Liver (tissue), 9 donors: ENCODE measurements around the gene STK4. TPM values are rescaled to one million over a fixed set of nuclear protein-coding genes. Genes with fewer than 3 reads are reported as not detected.

ENCODE experiments used
- DNase-seq: peaks from one replicate; pipeline ENCODE4 v3.0.0-alpha.2; 2017; ENCODE audit warnings: low spot score
- H3K27ac ChIP-seq, 2 donors: one replicate each; pipeline ENCODE4 v1.7.0; 2013; ENCODE audit warnings: inconsistent platforms in 2 of 2, low read length in 2 of 2, control low read depth in 1 of 2, low read depth in 1 of 2, mild to moderate bottlenecking in 1 of 2
- H3K27me3 ChIP-seq, 4 donors: one replicate each; pipeline versions ENCODE4 v1.6.1 to v1.7.0; 2013; ENCODE audit warnings: low read length in 3 of 4, inconsistent platforms in 1 of 4, mild to moderate bottlenecking in 1 of 4, moderate library complexity in 1 of 4; ENCODE audit not compliant: control insufficient read depth in 4 of 4, insufficient read depth in 4 of 4
- H3K36me3 ChIP-seq, 4 donors: one replicate each; pipeline versions ENCODE4 v1.6.1 to v1.7.0; 2013; ENCODE audit warnings: low read length in 3 of 4, mild to moderate bottlenecking in 3 of 4, low read depth in 1 of 4, moderate library complexity in 1 of 4; ENCODE audit not compliant: control insufficient read depth in 4 of 4, insufficient read depth in 3 of 4
- H3K4me1 ChIP-seq, 4 donors: one replicate each; pipeline versions ENCODE4 v1.6.1 to v1.7.0; 2013; ENCODE audit warnings: low read length in 3 of 4, mild to moderate bottlenecking in 3 of 4, moderate library complexity in 1 of 4; ENCODE audit not compliant: control insufficient read depth in 4 of 4, insufficient read depth in 4 of 4
- H3K4me3 ChIP-seq, 3 donors: one replicate each; pipeline versions ENCODE4 v1.6.1 to v1.7.0; 2013; ENCODE audit warnings: low read length in 3 of 3, control low read depth in 1 of 3, low read depth in 1 of 3, mild to moderate bottlenecking in 1 of 3
- H3K9ac ChIP-seq, 2 donors: one replicate each; pipeline ENCODE4 v1.7.0; 2013; ENCODE audit warnings: low read length in 2 of 2, mild to moderate bottlenecking in 2 of 2, moderate library complexity in 2 of 2, control low read depth in 1 of 2, low read depth in 1 of 2
- H3K9me3 ChIP-seq, 4 donors: one replicate each; pipeline versions ENCODE4 v1.6.1 to v1.7.0; 2013; ENCODE audit warnings: low read length in 3 of 4; ENCODE audit not compliant: control insufficient read depth in 4 of 4
- EGR1 ChIP-seq, 2 donors: IDR thresholded peaks; 2 replicates each; pipeline ENCODE4 v1.6.1; 2016 to 2018; ENCODE audit warnings: antibody characterized with exemption in 2 of 2, low read depth in 2 of 2
- FOXA1 ChIP-seq: IDR thresholded peaks from 2 replicates; pipeline ENCODE4 v1.6.1; 2016; ENCODE audit warnings: antibody characterized with exemption
- FOXA2 ChIP-seq: IDR thresholded peaks from 2 replicates; pipeline ENCODE4 v1.6.1; 2016; ENCODE audit warnings: antibody characterized with exemption
- GABPA ChIP-seq, 2 donors: IDR thresholded peaks in 1 of 2; conservative IDR thresholded peaks in 1 of 2; 2 replicates each; pipeline ENCODE4 v1.6.1; 2016; ENCODE audit warnings: antibody characterized with exemption in 2 of 2, mild to moderate bottlenecking in 1 of 2, moderate library complexity in 1 of 2
- HNF4A ChIP-seq, 2 donors: conservative IDR thresholded peaks; 2 replicates each; pipeline ENCODE4 v1.6.1; 2016; ENCODE audit warnings: antibody characterized with exemption in 2 of 2, mild to moderate bottlenecking in 2 of 2
- HNF4G ChIP-seq: IDR thresholded peaks from 2 replicates; pipeline ENCODE4 v1.6.1; 2016; ENCODE audit warnings: antibody characterized with exemption
- JUND ChIP-seq, 2 donors: IDR thresholded peaks; 2 replicates each; pipeline ENCODE4 v1.6.1; 2016; ENCODE audit warnings: antibody characterized with exemption in 2 of 2
- NR2F2 ChIP-seq: IDR thresholded peaks from 2 replicates; pipeline ENCODE4 v1.6.1; 2016; ENCODE audit warnings: antibody characterized with exemption
- RAD21 ChIP-seq, 2 donors: IDR thresholded peaks; 2 replicates each; pipeline ENCODE4 v1.6.1; 2016; ENCODE audit warnings: antibody characterized with exemption in 2 of 2, mild to moderate bottlenecking in 2 of 2
- RXRA ChIP-seq, 2 donors: IDR thresholded peaks; 2 replicates each; pipeline ENCODE4 v1.6.1; 2017 to 2018; ENCODE audit warnings: antibody characterized with exemption in 2 of 2, mild to moderate bottlenecking in 1 of 2
- SP1 ChIP-seq: IDR thresholded peaks from 2 replicates; pipeline ENCODE4 v1.6.1; 2018; ENCODE audit warnings: antibody characterized with exemption, mild to moderate bottlenecking
- TAF1 ChIP-seq: conservative IDR thresholded peaks from 2 replicates; pipeline ENCODE4 v1.6.1; 2016; ENCODE audit warnings: antibody characterized with exemption, mild to moderate bottlenecking
- YY1 ChIP-seq: IDR thresholded peaks from 2 replicates; pipeline ENCODE4 v1.6.1; 2016; ENCODE audit warnings: antibody characterized with exemption, mild to moderate bottlenecking
- WGBS: extraction: QIAGEN DNeasy Blood & Tissue Kit; methylation state at CpG from one replicate; pipeline ENCODE4 v1.1.7; 2013; 5-methylcytosine and 5-hydroxymethylcytosine counted together
- polyA plus RNA-seq, 2 donors: library from polyadenylated mRNA; stranded (reverse) in 1 of 2; unstranded in 1 of 2; fragments of 200-250 nt in 1 of 2; fragments of >200 nt in 1 of 2; fragmentation: Nextera tagmentation in 1 of 2; extraction: Ambion mirVana in 1 of 2; gene quantifications; one replicate each; pipeline versions ENCODE4 v1.2.1 to v1.2.3, GENCODE V29; 2013 to 2015
- total RNA-seq, 2 donors: library from RNA; depleted of rRNA; stranded (reverse); fragments of >200 nt; gene quantifications; one replicate each; pipeline ENCODE4 v1.2.3, GENCODE V29; 2014
- TF ChIP-seq, protein P1 (sequence below): fragments of 150-350 bp; IDR thresholded peaks from 2 replicates; pipeline ENCODE4 v1.5.1; 2017; ENCODE audit warnings: improper control_type of control experiment, low read depth, low read length; ENCODE audit not compliant: missing input control
- TF ChIP-seq, protein P2 (sequence below): IDR thresholded peaks from 2 replicates; pipeline ENCODE4 v1.6.1; 2016; ENCODE audit warnings: antibody characterized with exemption
- TF ChIP-seq, protein P3 (sequence below): IDR thresholded peaks from 2 replicates; pipeline ENCODE4 v1.6.1; 2016; ENCODE audit warnings: antibody characterized with exemption
- TF ChIP-seq, protein P4 (sequence below): IDR thresholded peaks from 2 replicates; pipeline ENCODE4 v1.6.1; 2016; ENCODE audit warnings: antibody characterized with exemption, mild to moderate bottlenecking
- TF ChIP-seq, protein P5 (sequence below): IDR thresholded peaks from 2 replicates; pipeline ENCODE4 v1.6.1; 2016; ENCODE audit warnings: antibody characterized with exemption
- donor health status: healthy.
- donor health status: healthy.
- donor health status: healthy.
- donor health status: healthy.
- donor health status: healthy.

Gene STK4
- total and polyA plus RNA-seq, 4 donors, result 3.7 to 20.8 (median 13.9) TPM

DNA sequence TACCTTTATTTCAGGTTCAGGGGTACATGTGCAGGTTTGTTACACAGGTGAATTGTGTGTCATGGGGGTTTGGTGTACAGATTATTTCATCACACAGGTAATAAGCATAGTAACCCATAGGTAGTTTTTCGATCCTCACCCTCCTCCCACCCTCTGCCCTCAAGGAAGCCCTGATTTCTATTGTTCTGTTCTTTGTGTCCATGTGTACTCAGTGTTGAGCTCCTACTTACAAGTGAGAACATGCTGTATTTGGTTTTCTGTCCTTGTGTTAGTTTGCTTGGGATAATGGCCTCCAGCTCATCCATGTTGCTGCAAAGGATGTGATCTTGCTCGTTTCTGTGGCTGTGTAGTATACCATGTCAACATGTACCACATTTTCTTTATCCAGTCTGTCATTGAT is 66.0 kb downstream of the STK4 start:
- WGBS, result 88% methylated on average over 2 of the region's 2 CpGs
- TF ChIP-seq FOXA1 (no peak), YY1 (no peak), GABPA (IDR thresholded peaks at IDR 0.05 in 1 of 2, conservative IDR thresholded peaks at IDR 0.05 in 1 of 2) (no peak), HNF4A (conservative IDR thresholded peaks at IDR 0.05) (no peak), RAD21 (IDR thresholded peaks at IDR 0.05) (no peak), JUND (IDR thresholded peaks at IDR 0.05) (no peak), HNF4G (no peak), FOXA2 (no peak), NR2F2 (no peak), EGR1 (IDR thresholded peaks at IDR 0.05; ENCODE audit: low read depth in 2 of 2) (no peak)
- TF ChIP-seq, protein P1, sequence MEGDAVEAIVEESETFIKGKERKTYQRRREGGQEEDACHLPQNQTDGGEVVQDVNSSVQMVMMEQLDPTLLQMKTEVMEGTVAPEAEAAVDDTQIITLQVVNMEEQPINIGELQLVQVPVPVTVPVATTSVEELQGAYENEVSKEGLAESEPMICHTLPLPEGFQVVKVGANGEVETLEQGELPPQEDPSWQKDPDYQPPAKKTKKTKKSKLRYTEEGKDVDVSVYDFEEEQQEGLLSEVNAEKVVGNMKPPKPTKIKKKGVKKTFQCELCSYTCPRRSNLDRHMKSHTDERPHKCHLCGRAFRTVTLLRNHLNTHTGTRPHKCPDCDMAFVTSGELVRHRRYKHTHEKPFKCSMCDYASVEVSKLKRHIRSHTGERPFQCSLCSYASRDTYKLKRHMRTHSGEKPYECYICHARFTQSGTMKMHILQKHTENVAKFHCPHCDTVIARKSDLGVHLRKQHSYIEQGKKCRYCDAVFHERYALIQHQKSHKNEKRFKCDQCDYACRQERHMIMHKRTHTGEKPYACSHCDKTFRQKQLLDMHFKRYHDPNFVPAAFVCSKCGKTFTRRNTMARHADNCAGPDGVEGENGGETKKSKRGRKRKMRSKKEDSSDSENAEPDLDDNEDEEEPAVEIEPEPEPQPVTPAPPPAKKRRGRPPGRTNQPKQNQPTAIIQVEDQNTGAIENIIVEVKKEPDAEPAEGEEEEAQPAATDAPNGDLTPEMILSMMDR, result no peak
- TF ChIP-seq, protein P2, sequence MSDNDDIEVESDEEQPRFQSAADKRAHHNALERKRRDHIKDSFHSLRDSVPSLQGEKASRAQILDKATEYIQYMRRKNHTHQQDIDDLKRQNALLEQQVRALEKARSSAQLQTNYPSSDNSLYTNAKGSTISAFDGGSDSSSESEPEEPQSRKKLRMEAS, result no peak
- H3K27ac ChIP-seq, result no peak overlapping the region

DNA sequence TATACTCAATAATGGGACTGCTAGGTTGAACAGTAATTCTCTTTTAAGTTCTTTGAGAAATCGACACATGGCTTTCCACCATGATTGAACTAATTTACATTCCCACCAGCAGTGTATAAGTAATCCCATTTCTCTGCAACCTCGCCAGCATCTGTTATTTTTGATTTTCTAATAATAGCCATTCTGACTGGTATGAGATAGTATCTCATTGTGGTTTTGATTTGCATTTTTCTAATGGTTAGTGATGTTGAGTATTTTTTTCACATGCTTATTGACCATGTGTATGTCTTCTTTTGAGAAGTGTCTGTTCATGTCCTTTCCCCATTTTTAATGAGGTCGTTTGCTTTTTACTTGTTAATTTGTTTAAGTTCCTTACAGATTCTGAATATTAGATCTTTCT is 66.5 kb downstream of the STK4 start:
- no peaks in the 10 kb centered on the region for H3K9me3 ChIP-seq
- no peaks in the 10 kb centered on the region for H3K27me3 ChIP-seq
- H3K27ac ChIP-seq, result no peak overlapping the region
- no peak overlapping the region for H3K9ac ChIP-seq
- TF ChIP-seq JUND (IDR thresholded peaks at IDR 0.05), result no peak
- TF ChIP-seq, protein P2, result no peak
- TF ChIP-seq, protein P3, sequence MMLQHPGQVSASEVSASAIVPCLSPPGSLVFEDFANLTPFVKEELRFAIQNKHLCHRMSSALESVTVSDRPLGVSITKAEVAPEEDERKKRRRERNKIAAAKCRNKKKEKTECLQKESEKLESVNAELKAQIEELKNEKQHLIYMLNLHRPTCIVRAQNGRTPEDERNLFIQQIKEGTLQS, result no peak
- TF ChIP-seq SP1, result no peak
- TF ChIP-seq RXRA (IDR thresholded peaks at IDR 0.05), result no peak
- TF ChIP-seq, protein P4, sequence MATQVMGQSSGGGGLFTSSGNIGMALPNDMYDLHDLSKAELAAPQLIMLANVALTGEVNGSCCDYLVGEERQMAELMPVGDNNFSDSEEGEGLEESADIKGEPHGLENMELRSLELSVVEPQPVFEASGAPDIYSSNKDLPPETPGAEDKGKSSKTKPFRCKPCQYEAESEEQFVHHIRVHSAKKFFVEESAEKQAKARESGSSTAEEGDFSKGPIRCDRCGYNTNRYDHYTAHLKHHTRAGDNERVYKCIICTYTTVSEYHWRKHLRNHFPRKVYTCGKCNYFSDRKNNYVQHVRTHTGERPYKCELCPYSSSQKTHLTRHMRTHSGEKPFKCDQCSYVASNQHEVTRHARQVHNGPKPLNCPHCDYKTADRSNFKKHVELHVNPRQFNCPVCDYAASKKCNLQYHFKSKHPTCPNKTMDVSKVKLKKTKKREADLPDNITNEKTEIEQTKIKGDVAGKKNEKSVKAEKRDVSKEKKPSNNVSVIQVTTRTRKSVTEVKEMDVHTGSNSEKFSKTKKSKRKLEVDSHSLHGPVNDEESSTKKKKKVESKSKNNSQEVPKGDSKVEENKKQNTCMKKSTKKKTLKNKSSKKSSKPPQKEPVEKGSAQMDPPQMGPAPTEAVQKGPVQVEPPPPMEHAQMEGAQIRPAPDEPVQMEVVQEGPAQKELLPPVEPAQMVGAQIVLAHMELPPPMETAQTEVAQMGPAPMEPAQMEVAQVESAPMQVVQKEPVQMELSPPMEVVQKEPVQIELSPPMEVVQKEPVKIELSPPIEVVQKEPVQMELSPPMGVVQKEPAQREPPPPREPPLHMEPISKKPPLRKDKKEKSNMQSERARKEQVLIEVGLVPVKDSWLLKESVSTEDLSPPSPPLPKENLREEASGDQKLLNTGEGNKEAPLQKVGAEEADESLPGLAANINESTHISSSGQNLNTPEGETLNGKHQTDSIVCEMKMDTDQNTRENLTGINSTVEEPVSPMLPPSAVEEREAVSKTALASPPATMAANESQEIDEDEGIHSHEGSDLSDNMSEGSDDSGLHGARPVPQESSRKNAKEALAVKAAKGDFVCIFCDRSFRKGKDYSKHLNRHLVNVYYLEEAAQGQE, result no peak
- no peak for TF ChIP-seq FOXA2
- no peak for TF ChIP-seq RAD21 (IDR thresholded peaks at IDR 0.05)
- no peak for TF ChIP-seq HNF4A (conservative IDR thresholded peaks at IDR 0.05)
- no peak for TF ChIP-seq EGR1 (IDR thresholded peaks at IDR 0.05; ENCODE audit: low read depth in 2 of 2)
- TF ChIP-seq FOXA1, result no peak
- TF ChIP-seq, protein P5, sequence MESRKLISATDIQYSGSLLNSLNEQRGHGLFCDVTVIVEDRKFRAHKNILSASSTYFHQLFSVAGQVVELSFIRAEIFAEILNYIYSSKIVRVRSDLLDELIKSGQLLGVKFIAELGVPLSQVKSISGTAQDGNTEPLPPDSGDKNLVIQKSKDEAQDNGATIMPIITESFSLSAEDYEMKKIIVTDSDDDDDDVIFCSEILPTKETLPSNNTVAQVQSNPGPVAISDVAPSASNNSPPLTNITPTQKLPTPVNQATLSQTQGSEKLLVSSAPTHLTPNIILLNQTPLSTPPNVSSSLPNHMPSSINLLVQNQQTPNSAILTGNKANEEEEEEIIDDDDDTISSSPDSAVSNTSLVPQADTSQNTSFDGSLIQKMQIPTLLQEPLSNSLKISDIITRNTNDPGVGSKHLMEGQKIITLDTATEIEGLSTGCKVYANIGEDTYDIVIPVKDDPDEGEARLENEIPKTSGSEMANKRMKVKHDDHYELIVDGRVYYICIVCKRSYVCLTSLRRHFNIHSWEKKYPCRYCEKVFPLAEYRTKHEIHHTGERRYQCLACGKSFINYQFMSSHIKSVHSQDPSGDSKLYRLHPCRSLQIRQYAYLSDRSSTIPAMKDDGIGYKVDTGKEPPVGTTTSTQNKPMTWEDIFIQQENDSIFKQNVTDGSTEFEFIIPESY, result no peak
- TF ChIP-seq, protein P1, result no peak
- TF ChIP-seq NR2F2, result no peak
- no peak for TF ChIP-seq HNF4G
- TF ChIP-seq TAF1, result no peak
- no peak for TF ChIP-seq YY1
- TF ChIP-seq GABPA (IDR thresholded peaks at IDR 0.05 in 1 of 2, conservative IDR thresholded peaks at IDR 0.05 in 1 of 2), result no peak
- WGBS, result 94% methylated on average over 3 of the region's 3 CpGs
- no peaks in the 10 kb centered on the region for H3K4me1 ChIP-seq
- DNase-seq, result no peak
- H3K36me3 ChIP-seq, result peaks cover 0 to 3% (median under 1%) of the 10 kb centered on the region in 4 donors
- H3K4me3 ChIP-seq, result no peak overlapping the region

More for the DNA sequence above, 66.0 kb downstream of the STK4 start:
- Histone ChIP-seq H3K9ac (no peak overlapping the region), H3K4me1 (no peaks in the 10 kb centered on the region), H3K9me3 (no peaks in the 10 kb centered on the region), H3K36me3 (peaks cover 0 to 3% (median under 1%) of the 10 kb centered on the region in 4 donors), H3K27me3 (no peaks in the 10 kb centered on the region), H3K4me3 (no peak overlapping the region)
- no peak for DNase-seq
